Glutamatergic neuron (in vitro differentiated cells): ENCODE data around the gene ZNF746. TPM values are rescaled to one million over a fixed set of nuclear protein-coding genes. Genes with fewer than 3 reads are reported as not detected.

Experiments
- DNase-seq: peaks from one replicate; pipeline ENCODE4 v3.0.0; 2022
- H3K27ac Mint-ChIP-seq: one replicate; pipeline ENCODE4 v1.8.0; 2020; ENCODE audit warnings: mild to moderate bottlenecking, mixed read lengths, inconsistent platforms; ENCODE audit not compliant: unreplicated experiment
- H3K27me3 Mint-ChIP-seq: one replicate; pipeline ENCODE4 v1.8.0; 2020; ENCODE audit warnings: mild to moderate bottlenecking, moderate library complexity, mixed read lengths, inconsistent platforms; ENCODE audit not compliant: unreplicated experiment
- H3K36me3 Mint-ChIP-seq: one replicate; pipeline ENCODE4 v1.8.0; 2020; ENCODE audit warnings: mild to moderate bottlenecking, mixed read lengths, inconsistent platforms; ENCODE audit not compliant: unreplicated experiment
- H3K4me1 Mint-ChIP-seq: one replicate; pipeline ENCODE4 v1.8.0; 2020; ENCODE audit warnings: mild to moderate bottlenecking, low read depth, mixed read lengths, inconsistent platforms; ENCODE audit not compliant: unreplicated experiment
- H3K4me3 Mint-ChIP-seq: one replicate; pipeline ENCODE4 v1.8.0; 2020; ENCODE audit warnings: mild to moderate bottlenecking, mixed read lengths, inconsistent platforms; ENCODE audit not compliant: unreplicated experiment
- H3K9me3 Mint-ChIP-seq: one replicate; pipeline ENCODE4 v1.8.0; 2020; ENCODE audit warnings: mild to moderate bottlenecking, moderate library complexity, mixed read lengths, inconsistent platforms; ENCODE audit not compliant: unreplicated experiment
- CTCF ChIP-seq: fragments of 200-600 bp; sonication (generic); IDR thresholded peaks from one replicate; pipeline ENCODE4 v1.5.0; 2021; ENCODE audit not compliant: partially characterized antibody, unreplicated experiment
- long read RNA-seq: library from polyadenylated mRNA; unstranded; transcript quantifications from one replicate; pipeline ENCODE4 v2.0.0, GENCODE V29; 2020; ENCODE audit not compliant: unreplicated experiment
- total RNA-seq: library from RNA; stranded (reverse); fragmentation: NEBNext Ultra II Directional; extraction: Animal tissue kit (Norgen Biotek cat#: 25700); gene quantifications from one replicate; pipeline ENCODE4 v1.2.1, GENCODE V29; 2021; ENCODE audit not compliant: unreplicated experiment

ZNF746 gene
- total RNA-seq: 22.8 TPM
- long read RNA-seq, partial matches to known transcripts: 0 of 5 reads
- long read RNA-seq, other reads (novel, unspliced or antisense): 4 of 5 reads

- Mint-ChIP-seq H3K36me3 (no peaks in the 10 kb centered on the region), H3K27ac (peak within 1 kb of the TSS; percentile 86), H3K4me3 (peak within 1 kb of the TSS; percentile 98), H3K27me3 (peaks cover 8% of the 10 kb centered on the region), H3K9me3 (peaks cover 4% of the 10 kb centered on the region), H3K4me1 (peaks cover 4% of the 10 kb centered on the region)
- TF ChIP-seq CTCF: peak; percentile 26
- DNase-seq: peak; percentile 90
Measured at GRCh38 chr7:149497467-149498261, at the start of gene ZNF746. ZNF746 (minus strand) TSS chr7:149497809; CDS start chr7:149497536, 273 bp downstream.

GRCh38 chr7:149547126-149547525 is 49.5 kb upstream of the ZNF746 start:
- peaks cover 42% of the 10 kb centered on the region for H3K36me3 Mint-ChIP-seq
- H3K9me3 Mint-ChIP-seq: no peaks in the 10 kb centered on the region
- H3K27me3 Mint-ChIP-seq: peaks cover 2% of the 10 kb centered on the region
- H3K4me3 Mint-ChIP-seq: no peak overlapping the region
- no peak for DNase-seq
- H3K4me1 Mint-ChIP-seq: no peaks in the 10 kb centered on the region
- H3K27ac Mint-ChIP-seq: no peak overlapping the region
- TF ChIP-seq CTCF: no peak

- no peak for DNase-seq
- Mint-ChIP-seq H3K27me3 (peaks cover 2% of the 10 kb centered on the region), H3K4me3 (no peak overlapping the region), H3K27ac (no peak overlapping the region), H3K36me3 (peaks cover 35% of the 10 kb centered on the region), H3K4me1 (no peaks in the 10 kb centered on the region), H3K9me3 (no peaks in the 10 kb centered on the region)
- TF ChIP-seq CTCF: no peak
Measured at GRCh38 chr7:149546331-149546730, 48.7 kb upstream of the ZNF746 start.

GRCh38 chr7:149544028-149544427 is 46.4 kb upstream of the ZNF746 start:
- no peaks in the 10 kb centered on the region for H3K9me3 Mint-ChIP-seq
- no peak for DNase-seq
- no peak for TF ChIP-seq CTCF
- H3K4me1 Mint-ChIP-seq: no peaks in the 10 kb centered on the region
- H3K36me3 Mint-ChIP-seq: peaks cover 17% of the 10 kb centered on the region
- H3K27me3 Mint-ChIP-seq: no peaks in the 10 kb centered on the region
- no peak overlapping the region for H3K27ac Mint-ChIP-seq
- H3K4me3 Mint-ChIP-seq: no peak overlapping the region

GRCh38 chr7:149532654-149533053 is 35.0 kb upstream of the ZNF746 start:
- Mint-ChIP-seq H3K27ac (no peak overlapping the region), H3K27me3 (no peaks in the 10 kb centered on the region), H3K36me3 (peaks cover 12% of the 10 kb centered on the region), H3K4me3 (no peak overlapping the region), H3K4me1 (no peaks in the 10 kb centered on the region), H3K9me3 (peaks cover 4% of the 10 kb centered on the region)
- no peak for DNase-seq
- TF ChIP-seq CTCF: no peak
